HG02970 (cell line): ENCODE data around the gene MKI67.
"Not testable (repeated sequence)": the region's sequence is repeated elsewhere in the genome, so short reads cannot be mapped to it uniquely, and the experiment has no call there.

Experiments
- ATAC-seq: cut with Tn5 transposase; IDR thresholded peaks from one replicate; pipeline ENCODE4 v1.9.1; 2021; ENCODE audit warnings: mild to moderate bottlenecking, moderate library complexity, moderate number of reproducible peaks; ENCODE audit not compliant: unreplicated experiment, low FRiP score

The MKI67 gene

DNA sequence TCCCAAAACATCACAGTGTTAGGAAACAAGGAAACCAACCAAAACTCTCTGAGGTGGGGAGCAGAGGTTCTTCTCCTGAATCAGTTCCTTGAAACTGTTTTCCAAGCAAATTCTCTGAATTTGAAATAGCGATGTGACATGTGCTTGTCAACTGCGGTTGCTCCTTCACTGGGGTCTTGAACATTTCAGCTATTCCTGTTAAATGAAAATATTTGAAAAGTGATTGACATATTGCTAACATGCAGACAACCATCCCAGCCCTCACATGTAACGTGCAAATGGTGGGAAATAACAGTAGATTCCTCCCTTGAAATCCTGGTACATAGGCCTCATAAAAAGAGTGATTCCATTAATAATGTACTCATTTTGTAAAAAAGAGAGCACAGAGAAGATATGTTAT is 15.9 kb downstream of the MKI67 start:
- ATAC-seq, result no peak

DNA sequence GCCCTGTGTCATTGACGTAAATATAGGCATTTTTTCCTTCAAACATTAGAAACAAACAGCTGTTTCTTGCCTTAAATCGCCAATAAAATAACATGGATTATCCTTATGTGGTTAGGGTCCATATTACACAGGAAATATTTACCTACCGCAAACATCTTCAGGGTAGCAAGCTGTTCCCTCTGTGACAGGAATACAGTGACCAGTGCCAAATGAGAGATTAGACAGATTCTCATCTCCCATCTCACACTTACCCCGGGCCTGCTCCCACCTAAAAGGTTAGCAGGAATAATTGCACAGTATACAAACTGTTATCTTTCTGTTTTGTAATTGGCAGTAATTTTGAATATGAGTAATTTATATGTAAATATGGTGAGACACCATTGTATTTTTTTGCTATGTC is 16.5 kb downstream of the MKI67 start:
- no peak for ATAC-seq

DNA sequence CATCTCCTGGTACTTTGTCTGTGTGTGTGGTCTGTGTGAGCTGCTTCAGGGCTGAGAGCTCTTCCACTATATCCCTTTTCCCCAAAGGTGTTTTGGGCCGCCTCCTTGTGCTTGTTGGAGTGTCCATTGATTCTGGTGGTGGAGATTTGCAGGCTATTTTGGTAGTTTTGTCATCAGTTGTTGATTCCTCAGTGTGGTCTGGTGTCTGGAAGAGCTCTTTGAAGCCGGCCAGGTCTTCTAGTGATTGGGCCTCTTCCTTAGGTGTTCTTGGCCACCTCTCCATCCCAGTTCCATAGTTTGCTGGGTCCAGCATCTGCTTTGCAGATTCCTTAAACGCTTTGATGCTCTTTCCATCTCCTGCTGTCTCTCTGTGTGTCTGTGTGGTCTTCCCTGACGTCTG is 20.8 kb downstream of the MKI67 start:
- no peak for ATAC-seq

DNA sequence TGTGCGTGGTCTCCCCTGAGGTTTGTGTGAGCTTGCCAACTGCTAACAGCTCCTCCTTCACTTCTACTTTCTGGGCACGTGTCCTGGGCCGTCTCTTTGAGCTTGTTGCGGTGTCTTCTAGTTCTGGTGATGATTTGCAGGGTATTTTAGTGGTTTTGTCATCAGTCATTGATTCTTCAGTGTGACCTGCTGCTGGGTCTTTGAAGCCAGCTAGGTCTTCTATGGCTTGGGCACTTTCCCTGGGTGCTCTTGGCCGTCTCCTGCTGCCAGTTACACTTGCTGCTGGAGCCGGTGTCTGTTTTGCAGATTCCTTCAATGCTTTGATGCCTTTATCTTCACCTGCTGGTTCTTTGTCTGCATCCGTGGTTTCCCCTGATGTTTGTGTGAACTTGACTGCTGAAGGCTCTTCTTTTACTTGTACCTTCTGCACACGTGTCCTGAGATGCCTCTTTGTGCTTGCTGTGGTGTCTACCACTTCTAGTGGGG is 23.0 kb downstream of the MKI67 start:
- ATAC-seq, result no peak

DNA sequence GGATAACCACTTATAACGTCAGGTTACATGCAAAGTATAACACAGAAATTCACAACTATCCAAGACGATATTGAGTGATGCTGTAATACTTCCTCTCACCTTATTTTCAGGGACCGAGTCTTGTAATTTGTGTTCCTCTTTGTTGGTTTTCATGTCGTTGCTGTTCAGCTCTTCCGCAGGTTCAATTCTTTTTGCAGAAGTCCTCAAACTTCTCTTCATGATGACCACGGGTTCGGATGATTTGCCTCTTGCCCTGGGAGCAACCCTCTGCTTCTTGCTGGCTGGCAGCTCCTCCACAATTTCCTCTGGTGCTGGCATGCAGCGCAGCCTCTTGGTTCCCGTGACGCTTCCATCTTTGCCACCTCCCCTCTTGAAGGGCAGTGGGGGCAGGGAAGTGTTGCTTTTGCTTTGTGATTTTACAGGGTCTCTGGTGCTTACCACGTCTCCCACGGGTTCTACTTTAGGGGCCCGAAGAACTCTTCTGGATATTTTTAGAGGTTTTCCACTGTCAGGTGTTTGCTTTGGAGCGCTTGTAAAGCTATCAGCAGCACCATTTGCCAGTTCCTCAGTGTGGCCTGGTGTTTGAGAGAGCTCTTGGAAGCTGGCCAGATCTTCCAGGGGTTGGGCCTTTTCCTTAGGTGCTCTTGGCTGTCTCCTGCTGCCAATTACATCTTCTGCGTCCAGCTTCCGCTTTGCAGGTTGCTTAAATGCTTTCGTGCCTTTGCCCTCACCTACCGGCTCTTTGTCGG is 23.6 kb downstream of the MKI67 start:
- ATAC-seq, result no peak

DNA sequence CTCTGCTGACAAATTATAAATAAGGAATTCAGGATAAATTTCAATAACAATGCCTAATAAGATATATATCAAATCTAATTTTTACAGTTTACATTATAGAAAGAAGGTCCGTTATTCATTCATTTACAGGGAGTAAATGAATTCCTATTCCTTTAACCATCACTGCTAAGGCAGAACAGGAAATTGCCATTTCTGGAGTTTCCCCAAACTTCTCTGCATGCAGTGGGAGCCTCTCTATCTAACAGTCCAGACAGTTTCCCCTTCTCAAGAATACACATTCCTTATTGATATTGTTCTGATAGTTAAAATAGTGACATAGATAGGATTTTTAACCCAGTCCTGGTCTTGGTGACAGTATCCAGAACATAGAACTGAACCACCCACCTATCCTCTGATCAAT is 24.3 kb downstream of the MKI67 start:
- ATAC-seq, result no peak

DNA sequence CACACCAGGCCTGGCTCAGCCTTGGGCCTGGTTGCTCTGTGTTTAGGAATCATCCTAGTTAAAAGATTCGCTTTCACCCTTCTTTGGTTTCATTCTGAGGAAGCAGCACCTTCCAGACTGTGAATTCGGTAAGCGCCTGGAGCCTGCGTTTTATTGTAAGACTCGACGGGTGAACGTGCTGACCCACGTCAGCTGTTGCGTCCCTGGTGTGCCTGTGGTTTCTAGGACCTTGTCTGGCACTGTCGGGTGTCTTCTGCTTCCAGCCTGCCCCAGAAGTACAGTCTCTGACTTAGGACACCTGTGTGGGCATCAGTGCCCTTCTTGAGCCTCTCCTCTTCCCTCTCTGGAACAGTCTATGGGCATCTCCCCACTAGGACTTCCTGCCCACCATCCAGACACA is 26.3 kb downstream of the MKI67 start:
- no peak for ATAC-seq

DNA sequence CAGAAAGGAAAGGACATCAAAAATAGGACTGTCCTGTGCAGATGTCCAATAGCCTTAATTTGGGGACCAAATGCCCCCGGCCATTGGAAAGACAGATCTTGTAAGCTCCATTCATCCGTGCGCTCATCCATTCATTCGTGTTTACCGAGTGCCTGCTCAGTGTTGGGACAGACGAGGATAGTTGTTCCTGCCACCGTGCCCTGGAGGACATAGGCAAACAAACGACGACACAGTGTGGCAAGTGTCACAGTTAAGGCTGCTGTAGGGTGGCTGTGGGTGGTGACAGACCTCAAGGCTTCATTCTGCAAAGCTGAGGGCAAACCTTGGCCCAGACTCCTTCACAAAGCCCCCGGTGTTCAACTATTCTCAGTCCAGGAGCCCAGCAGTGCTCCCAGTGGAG is 27.6 kb downstream of the MKI67 start:
- ATAC-seq, result no peak

DNA sequence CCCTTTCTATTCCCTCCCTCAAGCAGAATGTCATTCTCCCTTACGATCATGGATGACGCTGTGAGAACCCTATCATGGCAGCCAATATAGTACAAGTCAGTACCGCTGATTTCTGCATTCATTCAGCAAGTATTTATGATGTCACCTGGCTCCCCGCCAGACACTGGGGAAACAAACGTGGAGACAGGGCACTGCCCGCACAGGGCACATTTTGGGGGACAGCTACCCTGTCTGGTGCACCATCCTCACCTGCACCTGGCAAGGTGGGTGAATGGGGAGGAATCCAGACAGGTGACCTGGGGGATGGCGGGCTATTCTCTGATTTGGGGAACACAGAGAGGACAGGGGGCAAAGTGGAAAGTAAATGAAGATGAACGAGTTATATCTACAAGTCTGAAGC is 28.4 kb downstream of the MKI67 start:
- no peak for ATAC-seq

DNA sequence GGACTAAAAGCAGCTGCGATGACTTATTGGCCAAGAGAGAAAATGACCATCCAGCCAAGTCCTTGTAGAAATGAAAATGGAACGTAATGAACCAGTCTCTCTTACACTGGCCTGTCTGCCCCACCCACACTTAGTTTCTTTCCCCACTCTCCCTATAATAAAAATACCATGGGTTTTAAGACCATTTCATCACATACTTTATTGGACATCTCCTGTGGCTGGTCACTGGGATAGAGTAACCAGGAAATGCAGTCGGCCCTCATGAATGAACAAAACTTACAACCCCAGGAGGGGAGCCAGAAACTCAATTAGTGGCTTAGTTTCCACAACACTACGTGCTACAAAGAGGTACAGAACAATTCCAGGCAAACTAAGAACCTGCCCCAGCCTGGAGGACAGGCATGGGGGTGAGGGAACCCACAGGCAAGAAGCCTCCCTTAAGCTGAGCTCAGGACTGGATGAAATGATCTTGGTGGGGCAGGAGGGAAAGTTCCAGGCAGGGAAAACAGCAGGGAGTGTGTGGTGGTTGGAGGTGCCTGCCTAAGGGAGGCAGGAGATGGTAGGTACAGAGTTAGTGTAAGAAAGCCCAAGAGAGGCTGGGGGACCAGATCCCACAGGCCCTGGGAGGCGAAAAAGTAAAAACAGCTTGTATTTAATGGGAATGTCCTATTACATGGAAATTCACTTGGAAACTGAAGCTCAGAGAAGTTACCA is 29.6 kb downstream of the MKI67 start:
- no peak for ATAC-seq

DNA sequence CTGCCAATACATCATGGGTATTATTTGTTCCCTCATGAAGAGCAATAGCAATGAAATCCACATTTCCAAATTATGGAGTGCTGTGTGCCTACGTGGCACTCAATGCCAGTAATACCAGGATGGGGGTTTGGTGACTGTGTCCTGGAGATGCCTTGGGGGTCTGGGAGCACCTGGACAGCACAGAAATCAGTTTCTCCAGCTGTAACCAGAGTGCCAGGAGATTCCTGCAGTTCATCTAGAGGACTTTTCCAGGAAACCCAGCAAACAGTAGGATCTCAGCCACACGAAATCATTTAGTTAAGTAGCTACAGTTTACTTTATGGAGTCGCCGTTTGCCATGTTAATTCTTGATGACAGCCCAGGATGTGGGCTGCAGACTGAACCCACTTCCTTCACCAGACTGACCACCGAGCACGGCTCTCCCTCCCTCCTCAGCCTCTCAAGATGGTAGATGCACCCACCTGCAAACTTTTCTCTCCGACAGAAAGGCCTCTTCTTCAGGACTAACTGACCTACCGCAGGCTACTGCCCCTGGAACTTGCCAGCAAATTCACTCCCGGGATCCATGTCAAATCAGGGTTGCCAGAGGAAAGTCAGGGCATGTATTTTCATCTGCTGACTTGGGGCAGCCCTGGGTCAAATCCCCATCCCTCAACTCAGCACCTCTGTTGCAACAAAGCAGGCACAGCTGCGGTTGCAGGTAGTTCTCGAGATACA is 30.3 kb downstream of the MKI67 start:
- no peak for ATAC-seq

DNA sequence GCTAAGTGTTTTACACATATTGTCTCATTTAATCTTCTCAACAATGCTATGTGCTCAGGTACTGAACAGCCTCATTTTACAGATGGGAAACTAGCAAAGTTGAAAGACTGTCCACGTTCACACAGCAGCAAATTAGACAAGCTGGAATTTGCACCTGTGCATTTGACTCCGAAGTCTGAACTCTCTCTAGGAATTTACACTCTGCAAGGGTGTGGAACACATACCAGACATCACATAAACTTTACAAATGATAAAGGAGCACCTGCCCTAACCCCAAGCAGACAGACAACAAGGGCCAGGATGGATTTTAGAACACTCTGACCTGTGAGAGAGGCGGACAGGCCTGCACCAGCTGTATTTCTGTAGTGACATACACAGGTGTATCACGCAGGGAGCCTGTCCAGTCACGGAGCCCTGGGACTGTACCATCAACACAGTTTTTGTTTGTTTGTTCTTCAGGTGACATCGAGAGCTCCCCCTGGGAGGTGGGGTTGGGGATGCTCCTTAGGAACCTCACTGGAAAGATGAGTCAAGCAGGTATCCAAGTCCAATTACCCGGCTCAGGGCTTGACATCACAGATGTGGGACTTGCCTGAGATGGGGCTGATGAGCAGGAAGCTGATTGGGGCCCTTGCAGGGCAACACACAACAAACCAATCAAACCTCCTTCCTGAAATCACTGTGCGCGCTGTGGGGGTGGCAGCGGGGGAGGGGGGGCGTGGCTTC is 31.0 kb downstream of the MKI67 start:
- no peak for ATAC-seq

DNA sequence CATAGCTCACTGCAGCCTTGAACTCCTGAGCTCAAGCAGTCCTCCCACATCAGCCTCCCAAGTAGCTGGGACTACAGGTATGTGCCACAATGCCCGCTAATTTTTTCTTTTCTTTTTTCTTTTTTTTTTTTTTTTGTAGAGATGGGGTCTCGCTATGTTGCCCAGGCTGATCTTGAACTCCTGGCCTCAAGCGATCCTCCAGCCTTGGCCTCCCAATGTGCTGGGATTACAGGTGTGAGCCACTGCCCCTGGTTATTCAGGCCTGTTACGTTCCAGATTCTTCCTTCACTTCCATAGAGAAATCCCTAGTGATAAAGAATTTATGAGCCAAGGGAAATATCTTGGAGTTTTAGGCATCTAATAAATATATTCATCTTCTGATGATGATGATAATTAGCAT is 31.6 kb downstream of the MKI67 start:
- not testable (repeated sequence) for ATAC-seq

DNA sequence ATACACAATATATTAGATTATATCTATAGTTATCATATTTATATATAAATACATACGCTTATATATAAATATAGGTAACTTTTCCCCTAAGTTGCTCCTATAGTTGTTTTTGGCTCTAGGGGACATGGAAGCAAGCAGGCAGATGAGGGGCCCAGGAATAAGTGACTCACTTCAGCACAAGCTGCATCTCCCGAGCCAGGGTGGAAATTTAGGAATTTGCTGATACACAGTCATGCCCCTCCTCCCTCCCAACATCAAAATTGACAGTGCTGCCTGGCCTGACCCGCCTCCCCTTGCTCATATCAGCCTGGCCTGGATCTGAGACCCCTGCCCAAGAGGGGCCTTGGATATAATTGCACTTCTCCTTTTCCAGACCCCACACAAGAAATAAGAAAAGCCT is 33.8 kb downstream of the MKI67 start:
- no peak for ATAC-seq

DNA sequence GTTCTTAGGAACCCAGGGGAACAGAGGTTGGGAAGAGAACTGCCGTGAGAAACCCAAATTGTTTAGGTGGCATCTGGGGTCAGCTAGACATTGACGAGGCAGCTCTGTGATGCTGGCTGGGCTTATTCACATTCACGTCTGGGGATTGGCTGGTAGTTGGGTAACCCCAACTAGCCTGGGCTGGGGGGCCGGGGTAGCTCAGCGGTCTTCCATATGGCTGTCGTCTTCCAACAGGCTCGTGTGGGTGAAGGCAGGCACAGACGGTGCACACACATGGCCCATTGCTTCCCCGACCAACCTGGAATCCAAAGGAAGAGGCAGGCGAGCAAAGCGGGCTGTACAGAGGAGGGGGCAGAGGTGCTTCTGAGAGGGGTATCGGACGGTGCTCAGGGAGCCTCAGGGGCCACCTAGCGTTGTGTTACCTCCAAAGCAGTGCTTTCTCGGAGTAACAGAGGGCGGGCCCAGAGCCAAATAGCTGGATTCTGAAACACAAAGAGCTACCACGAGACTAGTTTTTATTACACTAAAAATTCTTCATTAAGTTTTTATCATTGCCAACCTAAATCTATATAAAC is 34.5 kb downstream of the MKI67 start:
- no peak for ATAC-seq

DNA sequence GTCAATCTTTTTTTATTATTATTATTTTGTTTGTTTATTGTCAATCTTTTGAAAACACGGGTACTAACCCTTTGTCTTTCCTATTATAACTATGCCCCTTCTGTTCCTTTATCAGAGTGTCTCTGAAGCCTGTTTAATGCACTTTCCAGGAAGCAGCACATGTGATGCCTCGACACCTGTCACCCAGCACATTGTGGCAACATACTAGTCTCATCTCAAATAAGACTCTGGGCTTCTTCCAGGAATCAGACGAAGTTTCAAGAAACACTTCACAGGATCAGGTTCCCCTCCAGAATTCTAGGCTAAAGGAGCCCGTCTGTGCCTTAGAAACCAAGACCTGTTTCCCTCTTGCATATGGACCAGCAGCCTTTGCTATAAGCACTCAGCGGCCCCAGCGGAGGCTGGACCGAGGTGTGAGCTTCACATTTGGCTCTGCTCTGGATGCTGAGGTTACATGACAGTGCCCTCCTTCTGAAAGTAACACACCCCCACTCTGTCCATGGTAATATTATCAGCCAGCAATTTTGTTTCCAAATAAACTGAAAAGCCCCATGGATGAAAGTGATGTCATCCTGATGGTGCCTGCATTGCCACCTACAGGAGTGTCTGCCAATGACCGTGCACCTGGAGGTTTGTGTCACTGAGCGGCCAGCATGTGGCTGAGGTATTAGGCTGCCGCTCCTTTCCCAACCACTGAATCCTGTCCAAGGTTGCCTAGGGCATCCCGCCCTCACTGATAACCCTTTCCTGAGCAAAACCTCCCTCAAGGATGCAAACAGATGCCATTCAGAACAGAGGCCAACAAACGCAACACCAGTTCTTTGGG is 38.1 kb downstream of the MKI67 start:
- no peak for ATAC-seq

DNA sequence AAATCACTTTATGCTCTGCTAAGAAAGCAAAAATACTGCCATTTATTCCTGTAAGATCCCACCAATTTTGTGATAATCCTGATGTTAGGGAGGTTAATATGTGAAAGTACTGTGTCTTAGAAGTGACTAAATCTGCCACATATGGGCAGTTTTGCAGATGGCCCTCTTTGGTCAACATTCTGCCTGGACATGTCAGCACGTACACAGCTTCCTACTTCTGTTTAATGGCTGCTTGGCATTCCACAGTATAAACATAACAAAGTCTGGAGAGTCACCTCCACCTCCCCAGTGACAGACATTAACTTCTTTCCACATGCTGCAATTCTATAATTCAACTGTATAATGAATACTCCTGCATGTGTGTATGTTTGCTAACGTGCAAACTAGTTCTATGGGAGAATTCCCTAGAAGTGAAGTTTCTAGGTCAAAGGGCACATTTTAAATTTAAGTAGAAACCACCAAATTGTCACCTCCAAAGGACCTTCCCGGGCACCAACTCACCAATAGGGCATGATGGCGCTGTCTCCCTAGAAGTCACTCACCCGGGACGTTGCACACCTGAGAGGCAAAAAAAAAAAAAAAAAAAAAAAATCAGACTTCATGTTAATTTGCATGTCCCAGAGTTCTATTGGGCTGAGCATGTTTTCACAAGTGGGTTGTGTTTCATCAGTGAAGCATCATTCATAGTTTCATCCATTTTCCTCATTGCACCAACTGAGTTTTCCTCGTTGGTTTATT is 38.9 kb downstream of the MKI67 start:
- ATAC-seq, result no peak

DNA sequence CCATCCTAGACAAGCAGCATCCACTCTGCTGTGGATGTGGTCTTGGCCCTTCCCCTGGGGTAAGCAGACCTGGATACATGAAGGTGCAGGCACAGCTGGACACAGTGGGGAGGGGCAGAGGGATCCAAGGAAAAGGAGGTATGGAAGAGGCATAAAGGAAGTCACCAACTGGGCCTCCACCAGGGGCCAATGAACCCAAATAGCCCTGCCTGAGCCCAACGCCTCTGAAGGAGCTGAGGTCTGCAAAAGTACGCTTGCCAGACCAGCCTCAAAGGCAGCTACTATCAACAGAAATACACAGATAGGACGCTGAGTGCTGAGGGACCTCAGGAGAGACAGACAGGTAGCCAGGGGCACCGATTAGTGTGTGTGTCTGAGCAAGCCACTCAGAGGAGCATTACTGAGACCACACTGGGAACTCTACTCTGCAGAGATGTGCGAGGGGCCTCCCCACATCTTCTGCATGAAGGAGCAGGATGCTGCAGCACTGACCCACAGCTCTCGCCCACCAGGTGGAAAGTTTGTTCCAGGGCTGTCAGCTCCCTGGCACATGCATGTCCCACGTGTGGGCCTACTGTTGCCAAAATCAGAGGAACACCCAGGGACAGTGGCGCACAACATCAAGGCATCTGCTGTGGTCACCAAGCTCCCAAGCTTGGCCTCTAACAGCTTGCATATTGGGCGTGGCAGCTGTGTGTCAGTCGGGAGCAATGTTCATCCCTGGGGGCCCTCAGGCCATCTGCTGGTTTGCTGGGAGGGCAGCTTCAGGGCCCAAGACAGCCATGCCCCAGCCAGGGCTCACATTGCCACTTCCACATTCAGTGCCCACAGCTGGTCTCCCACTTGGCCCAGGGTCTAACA is 40.0 kb downstream of the MKI67 start:
- no peak for ATAC-seq
